HTR-8/SVneo (cell line): ENCODE measurements around the gene RSBN1L.
"Not testable (repeated sequence)": the region's sequence is repeated elsewhere in the genome, so short reads cannot be mapped to it uniquely, and the experiment has no call there.

Experiments
- DNase-seq: peaks from one replicate; pipeline ENCODE4 v3.0.0; 2011; ENCODE audit warnings: low spot score, mixed read lengths; ENCODE audit not compliant: insufficient read length
- FAIRE-seq: peaks from 2 replicates; lab custom pipeline; 2011; peaks lifted over from hg19 to GRCh38; lab: Jason Lieb, UNC

The RSBN1L gene

DNA sequence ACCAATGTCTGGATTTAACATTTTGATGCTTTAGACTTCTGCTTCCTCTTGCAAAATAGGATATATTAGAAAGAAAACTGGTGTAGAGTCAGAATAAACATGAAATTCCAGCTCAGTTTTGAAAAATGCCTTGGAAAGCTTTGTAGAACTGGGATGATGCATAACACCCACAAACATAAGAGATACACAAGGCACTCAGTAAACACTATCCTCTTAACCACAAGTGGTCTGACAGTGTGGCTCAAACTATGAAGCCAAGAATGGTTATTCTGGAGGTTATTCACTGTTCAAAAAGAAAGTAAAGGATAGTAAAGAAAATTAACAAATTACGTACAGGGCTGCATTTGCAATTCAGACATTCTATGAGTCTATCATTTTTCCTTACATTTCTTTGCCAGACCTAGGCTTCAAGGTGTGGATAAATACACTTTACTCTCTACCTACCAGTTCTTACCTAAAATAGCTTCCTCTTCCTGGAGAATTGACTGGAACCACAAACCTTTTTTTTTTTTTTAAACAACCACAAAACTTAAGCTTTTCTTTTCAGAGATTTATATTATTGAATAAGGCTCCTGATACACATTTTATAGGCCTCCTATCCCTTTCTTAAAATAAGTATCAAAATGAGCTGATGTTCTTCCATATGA is 9.0 kb upstream of the RSBN1L start:
- FAIRE-seq (no peak), DNase-seq (no peak)

DNA sequence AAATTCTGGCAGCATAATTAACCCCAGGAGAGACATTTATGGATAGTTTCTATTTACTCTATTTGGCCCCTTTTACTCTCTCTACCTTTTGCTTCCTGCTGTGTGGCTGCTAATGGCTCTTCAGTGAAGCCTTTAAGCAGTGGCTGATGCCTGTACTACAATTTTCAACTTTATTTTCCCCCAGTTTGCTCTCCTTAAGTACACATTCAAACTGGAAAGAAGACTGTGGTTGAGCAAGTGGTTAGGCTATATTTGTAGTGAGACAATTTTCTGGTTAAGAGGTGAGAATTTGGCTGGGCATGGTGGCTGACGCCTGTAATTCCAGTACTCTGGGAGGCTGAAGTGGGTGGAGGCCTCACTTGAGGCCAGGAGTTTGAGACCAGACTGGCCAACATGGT is 8.5 kb upstream of the RSBN1L start:
- FAIRE-seq (no peak), DNase-seq (no peak)

- DNase-seq: no peak
- FAIRE-seq: no peak
Observed at GRCh38 chr7:77690289-77690688, 6.0 kb upstream of the RSBN1L start.

DNA sequence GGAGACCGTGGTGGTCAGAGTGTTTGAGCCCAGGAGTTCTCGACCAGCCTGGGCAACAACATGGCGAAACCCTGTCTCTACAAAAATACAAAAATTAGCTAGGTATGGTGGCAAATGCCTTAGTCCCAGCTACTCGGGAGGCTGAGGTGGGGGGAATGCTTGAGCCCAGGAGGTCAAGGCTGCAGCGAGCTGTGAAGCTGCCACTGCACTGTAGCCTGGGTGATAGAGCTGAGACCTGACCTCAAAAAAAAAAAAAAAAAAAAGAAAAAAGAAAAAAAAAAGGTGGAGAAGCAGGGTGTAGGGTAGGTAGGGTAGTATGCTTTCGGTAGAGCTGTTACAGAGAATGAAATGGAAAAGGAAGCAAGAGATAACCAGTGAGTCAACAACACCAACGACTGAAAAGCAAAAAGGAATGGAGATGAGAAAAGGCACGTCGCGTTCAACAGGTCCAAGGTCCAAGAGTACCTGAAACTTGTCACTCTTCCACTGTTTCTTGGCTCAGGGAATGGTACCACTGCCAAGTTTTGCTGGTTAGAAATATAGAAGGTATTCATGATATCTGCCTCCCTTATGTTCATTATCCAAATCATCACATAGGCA is 4.3 kb upstream of the RSBN1L start:
- DNase-seq: no peak

GRCh38 chr7:77693830-77694583 is 2.3 kb upstream of the RSBN1L start:
- FAIRE-seq: no peak

More for the DNA sequence above, 4.3 kb upstream of the RSBN1L start:
- FAIRE-seq: no peak

GRCh38 chr7:77696643-77697534 is 630 bp downstream of the RSBN1L start:
- no peak for FAIRE-seq

More at GRCh38 chr7:77693830-77694583, 2.3 kb upstream of the RSBN1L start:
- no peak for DNase-seq

GRCh38 chr7:77697535-77697831 is 1.2 kb downstream of the RSBN1L start:
- no peak for DNase-seq
- FAIRE-seq: no peak

More at GRCh38 chr7:77696643-77697534, 630 bp downstream of the RSBN1L start:
- no peak for DNase-seq

DNA sequence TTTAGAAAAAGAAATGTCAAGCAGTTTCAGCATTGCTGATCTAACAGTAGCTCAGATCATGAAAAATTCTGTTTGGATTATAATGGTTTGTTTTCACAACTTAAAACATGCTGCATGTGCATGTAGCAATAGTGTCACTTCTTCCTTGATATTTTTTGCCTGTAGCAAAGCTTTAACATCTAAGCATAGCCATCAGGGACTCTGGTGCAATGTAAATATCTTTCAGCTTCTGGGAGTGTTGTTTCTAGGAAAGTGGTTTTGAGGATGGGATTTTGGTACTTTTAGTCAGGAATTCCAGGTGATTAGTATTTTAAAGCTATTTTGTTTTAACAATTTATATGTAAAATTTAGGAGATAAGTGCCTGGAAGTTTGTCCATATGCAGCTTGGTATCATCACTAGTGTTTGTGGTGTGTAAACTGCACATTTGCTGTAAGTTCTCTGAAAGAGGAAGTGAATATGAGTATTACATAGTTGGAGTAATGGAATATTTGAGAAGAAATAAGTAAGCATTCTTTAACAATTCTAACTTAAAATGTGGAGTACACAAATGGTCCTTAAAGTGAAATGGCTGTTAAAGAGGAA is 1.9 kb downstream of the RSBN1L start:
- FAIRE-seq: no peak
- DNase-seq: no peak

DNA sequence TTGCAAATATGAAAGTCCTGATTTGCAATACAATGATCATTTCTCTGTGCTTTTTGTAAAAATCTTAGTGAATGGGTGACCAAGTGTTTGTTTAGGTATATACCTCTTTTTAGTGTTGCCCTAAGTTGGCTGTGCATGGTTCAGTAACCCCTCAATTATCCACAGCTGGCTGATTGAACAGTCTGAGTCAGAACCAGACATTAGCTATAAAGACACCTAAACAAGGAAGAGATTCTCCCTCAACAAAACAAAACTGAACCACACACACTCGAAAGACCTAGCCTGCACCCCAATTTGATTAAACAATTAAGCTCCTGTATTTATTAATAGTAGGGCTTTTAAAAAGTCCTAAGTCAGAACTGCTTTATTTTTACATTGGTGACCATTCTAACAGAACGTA is 2.8 kb downstream of the RSBN1L start:
- FAIRE-seq (no peak), DNase-seq (no peak)

GRCh38 chr7:77702513-77702912 is 6.3 kb downstream of the RSBN1L start:
- DNase-seq (no peak), FAIRE-seq (no peak)

DNA sequence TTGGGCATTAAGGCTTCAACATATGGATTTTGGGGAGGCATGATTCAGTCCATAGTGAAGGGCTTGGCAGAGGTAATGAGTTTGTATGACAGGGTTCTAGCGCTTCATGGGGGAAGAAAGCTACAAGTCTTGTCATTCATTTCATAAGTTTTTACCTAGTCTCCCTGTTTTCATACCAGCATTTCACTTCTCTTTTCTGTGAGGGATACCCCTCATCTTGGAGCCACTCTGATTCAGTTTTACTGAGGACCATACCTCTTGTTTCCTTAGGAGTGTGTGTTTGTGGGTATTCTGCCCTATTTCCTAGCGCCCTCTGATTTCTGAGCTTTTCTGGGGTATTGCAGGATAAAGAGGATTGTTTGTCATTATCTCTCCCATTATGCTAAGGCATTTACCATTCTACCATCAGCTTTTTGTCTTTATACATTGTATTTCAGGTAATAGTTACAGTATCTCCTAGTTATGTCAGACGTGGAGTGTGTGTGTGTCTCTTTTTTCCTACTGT is 6.8 kb downstream of the RSBN1L start:
- FAIRE-seq: no peak
- no peak for DNase-seq

GRCh38 chr7:77703669-77704068 is 7.4 kb downstream of the RSBN1L start:
- not testable (repeated sequence) for DNase-seq, FAIRE-seq

GRCh38 chr7:77707504-77707992 is 11.3 kb downstream of the RSBN1L start:
- FAIRE-seq (no peak), DNase-seq (no peak)

GRCh38 chr7:77710067-77710466 is 13.8 kb downstream of the RSBN1L start:
- no peak for DNase-seq
- FAIRE-seq: no peak

DNA sequence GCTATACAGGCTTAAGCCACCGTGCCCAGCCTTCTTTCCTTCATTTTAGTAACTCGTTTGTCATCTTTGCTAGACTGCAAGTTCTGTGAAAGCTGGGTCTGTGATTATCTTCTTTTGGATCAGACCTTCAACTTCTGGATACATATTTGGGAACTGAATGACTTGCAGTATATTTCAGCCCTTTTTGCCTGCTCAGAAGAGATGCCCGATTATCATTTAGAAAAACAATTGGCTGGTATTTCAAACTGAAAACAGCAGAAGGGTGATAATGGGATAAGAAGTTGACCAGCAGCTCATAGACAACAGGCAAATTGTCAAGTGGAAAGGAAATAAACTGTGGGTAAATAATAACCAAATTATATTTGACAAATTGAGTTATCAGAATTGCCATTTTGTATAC is 14.6 kb downstream of the RSBN1L start:
- FAIRE-seq (no peak), DNase-seq (no peak)

- no peak for DNase-seq
- no peak for FAIRE-seq
Observed at GRCh38 chr7:77714195-77714594, 17.9 kb downstream of the RSBN1L start.

DNA sequence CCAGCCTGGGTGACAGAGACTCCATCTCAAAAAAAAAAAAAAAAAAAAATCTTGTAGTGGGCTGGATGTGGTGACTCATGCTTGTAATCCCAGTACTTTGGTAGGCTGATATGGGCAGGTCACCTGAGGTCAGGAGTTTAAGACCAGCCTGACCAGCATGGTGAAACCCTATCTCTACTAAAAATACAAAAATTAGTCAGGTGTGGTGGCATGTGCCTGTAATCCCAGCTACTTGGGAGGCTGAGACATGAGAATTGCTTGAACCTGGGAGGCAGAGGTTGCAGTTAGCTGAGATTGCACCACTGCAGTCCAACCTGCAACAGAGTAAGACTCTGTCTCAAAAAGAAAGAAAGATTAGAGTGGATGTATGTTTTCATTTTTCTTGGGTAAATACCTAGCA is 18.7 kb downstream of the RSBN1L start:
- FAIRE-seq: not testable (repeated sequence)

GRCh38 chr7:77716804-77717203 is 20.5 kb downstream of the RSBN1L start:
- no peak for DNase-seq
- FAIRE-seq: no peak

More for the DNA sequence above, 18.7 kb downstream of the RSBN1L start:
- DNase-seq: not testable (repeated sequence)

GRCh38 chr7:77717566-77717965 is 21.3 kb downstream of the RSBN1L start:
- not testable (repeated sequence) for FAIRE-seq, DNase-seq

DNA sequence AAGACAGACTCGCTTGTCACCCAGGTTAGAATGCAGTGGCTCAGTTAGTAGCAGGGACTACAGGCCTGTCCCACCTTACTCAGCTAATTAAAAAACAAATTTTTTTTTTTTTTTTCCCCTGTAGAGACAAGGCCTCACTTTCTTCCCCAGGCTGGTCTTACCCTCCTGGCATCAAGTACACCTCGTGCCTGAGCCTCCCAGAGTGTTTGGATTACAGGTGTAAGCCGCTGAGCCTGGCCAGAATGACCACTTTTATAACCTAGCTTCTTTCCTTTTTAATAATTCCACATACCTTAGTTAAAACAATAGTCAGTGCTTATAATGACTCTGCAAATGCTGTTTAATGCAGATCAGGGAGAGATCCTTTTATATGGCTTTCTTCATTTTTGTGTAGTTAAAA is 31.3 kb downstream of the RSBN1L start:
- FAIRE-seq: no peak

More for the DNA sequence above, 31.3 kb downstream of the RSBN1L start:
- no peak for DNase-seq
